Ectodermal cell (in vitro differentiated cells): ENCODE data around the gene TMED1. TPM values are rescaled to one million over a fixed set of nuclear protein-coding genes. Genes with fewer than 3 reads are reported as not detected.
"Not testable (repeated sequence)": the region's sequence is repeated elsewhere in the genome, so short reads cannot be mapped to it uniquely, and the experiment has no call there.

Experiments
- H3K27ac ChIP-seq: 2 replicates; pipeline ENCODE4 v1.7.0; 2013; ENCODE audit warnings: mild to moderate bottlenecking, low read depth, low read length; ENCODE audit not compliant: insufficient read depth, poor library complexity, severe bottlenecking
- H3K27me3 ChIP-seq: 2 replicates; pipeline ENCODE4 v1.7.0; 2013; ENCODE audit warnings: mild to moderate bottlenecking, low read length; ENCODE audit not compliant: insufficient read depth, control insufficient read depth, poor library complexity, severe bottlenecking
- H3K36me3 ChIP-seq: one replicate; pipeline ENCODE4 v1.7.0; 2013; ENCODE audit warnings: low read length; ENCODE audit not compliant: control insufficient read depth, insufficient read depth
- H3K4me1 ChIP-seq: one replicate; pipeline ENCODE4 v1.7.0; 2013; ENCODE audit warnings: low read length; ENCODE audit not compliant: control insufficient read depth, insufficient read depth
- H3K4me3 ChIP-seq: 2 replicates; pipeline ENCODE4 v1.7.0; 2013; ENCODE audit warnings: low read depth, low read length, control low read depth; ENCODE audit not compliant: insufficient read depth
- H3K9me3 ChIP-seq: 2 replicates; pipeline ENCODE4 v1.7.0; 2013; ENCODE audit warnings: mild to moderate bottlenecking, low read length, moderate library complexity; ENCODE audit not compliant: control insufficient read depth
- WGBS, 2 experiments: methylation state at CpG; one replicate each; pipeline ENCODE4 v1.1.7; 2013; ENCODE audit warnings: missing lambda C conversion rate in 2 of 2; 5-methylcytosine and 5-hydroxymethylcytosine counted together
- polyA plus RNA-seq, 4 experiments: library from polyadenylated mRNA; stranded (reverse); fragments of 50-300 nt; gene quantifications; one replicate each; pipeline ENCODE4 v1.2.3, GENCODE V29; 2013

TMED1 gene, protein sequence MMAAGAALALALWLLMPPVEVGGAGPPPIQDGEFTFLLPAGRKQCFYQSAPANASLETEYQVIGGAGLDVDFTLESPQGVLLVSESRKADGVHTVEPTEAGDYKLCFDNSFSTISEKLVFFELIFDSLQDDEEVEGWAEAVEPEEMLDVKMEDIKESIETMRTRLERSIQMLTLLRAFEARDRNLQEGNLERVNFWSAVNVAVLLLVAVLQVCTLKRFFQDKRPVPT
- 36.8 TPM for polyA plus RNA-seq (2013, experiment 1 of 4)
- 38.9 TPM for polyA plus RNA-seq (2013, experiment 2 of 4)
- 35.0 TPM for polyA plus RNA-seq (2013, experiment 3 of 4)
- 39.7 TPM for polyA plus RNA-seq (2013, experiment 4 of 4)

DNA sequence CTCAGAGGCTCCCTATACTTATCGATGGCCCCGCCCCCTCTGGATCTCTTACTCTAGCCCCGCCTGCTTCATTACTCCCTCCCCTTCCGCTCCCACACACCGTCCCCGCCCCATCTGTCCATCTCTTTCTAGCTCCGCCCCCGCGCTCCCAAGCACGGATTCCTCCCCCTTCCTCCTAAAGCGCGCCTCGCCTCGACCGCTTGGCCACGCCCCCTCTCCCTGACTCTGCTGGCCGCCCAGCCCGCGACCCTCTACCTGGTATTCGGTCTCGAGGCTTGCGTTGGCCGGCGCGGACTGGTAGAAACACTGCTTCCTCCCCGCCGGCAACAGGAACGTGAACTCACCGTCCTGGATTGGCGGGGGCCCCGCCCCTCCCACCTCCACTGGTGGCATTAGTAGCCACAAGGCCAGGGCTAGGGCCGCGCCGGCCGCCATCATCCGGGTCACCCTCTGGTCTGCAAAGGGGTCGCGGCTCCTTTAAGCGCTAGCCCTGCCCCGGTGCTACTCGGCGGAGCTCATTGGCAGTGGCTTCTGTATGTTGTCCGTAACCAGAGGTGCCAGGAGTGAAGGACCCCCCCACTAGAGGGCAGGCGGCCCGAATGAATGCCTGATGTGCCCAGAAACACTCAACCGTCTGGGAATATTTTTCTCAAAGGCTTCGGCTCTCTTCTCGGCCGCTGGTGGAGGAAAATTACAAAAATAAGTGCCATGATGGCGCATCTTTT, at the start of gene TMED1:
Gene TMED1, minus strand, starts transcription at position 459 of the 725 bp plus-strand sequence. Its CDS starts 21 bp downstream, at position 438.
- Histone ChIP-seq H3K4me3 (peak within 1 kb of the TSS; percentile 72), H3K27ac (peak within 1 kb of the TSS; percentile 98), H3K36me3 (peaks cover 3% of the 10 kb centered on the region), H3K4me1 (no peaks in the 10 kb centered on the region), H3K9me3 (no peaks in the 10 kb centered on the region), H3K27me3 (no peaks in the 10 kb centered on the region)
- WGBS, 2 experiments, result 0% methylated on average over 50 of the region's 50 CpGs

DNA sequence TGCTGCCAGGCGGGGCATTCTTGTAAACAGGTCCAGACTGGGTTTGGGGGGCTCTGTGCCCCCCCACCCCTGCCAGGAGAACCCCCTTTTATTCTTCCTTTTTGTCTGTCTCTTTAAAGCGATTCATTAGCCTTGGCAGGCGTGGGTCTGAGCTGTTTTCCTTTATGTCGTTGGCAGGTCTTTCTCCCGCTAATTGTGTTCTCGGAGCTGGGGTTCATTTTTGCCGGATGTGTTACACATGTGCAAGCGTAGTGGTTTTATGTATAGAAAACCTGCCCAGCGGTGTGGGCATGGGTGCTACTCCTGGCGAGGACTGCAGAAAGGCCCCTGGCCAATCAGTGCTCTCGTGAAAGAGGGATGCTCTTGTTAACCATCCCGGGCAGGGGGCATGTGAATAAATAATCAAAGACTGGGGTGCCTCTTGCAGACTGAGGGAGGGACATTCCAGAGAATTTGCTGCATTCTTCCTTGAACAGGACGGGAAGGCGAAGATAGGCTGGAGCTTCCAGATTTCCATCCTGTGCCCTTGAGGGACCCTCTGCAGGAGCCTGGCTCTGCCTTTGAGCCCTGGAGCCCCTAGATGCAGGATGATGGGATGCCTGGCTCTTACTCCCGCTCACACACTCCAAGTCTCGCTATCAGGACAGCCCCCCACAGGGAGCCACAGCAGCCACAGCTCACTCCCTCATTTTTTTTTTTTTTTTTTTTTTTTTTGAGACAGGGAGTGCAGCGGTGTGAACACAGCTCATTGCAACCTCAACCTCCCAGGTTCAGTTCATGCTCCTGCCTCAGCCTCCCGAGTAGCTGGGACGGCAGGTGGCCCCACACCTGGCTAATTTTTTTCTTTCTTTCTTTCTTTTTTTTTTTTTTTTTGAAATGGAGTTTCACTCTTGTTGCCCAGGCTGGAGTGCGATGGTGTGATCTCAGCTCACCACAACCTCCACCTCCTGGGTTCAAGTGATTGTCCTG, 49.5 kb upstream of the TMED1 start:
- H3K36me3 ChIP-seq, result no peaks in the 10 kb centered on the region
- 66 to 71% methylated on average over 20 of the region's 20 CpGs for WGBS, 2 experiments
- H3K4me3 ChIP-seq, result no peak overlapping the region
- H3K4me1 ChIP-seq, result peaks cover 60% of the 10 kb centered on the region
- H3K27ac ChIP-seq, result no peak overlapping the region
- no peaks in the 10 kb centered on the region for H3K9me3 ChIP-seq
- H3K27me3 ChIP-seq, result no peaks in the 10 kb centered on the region

DNA sequence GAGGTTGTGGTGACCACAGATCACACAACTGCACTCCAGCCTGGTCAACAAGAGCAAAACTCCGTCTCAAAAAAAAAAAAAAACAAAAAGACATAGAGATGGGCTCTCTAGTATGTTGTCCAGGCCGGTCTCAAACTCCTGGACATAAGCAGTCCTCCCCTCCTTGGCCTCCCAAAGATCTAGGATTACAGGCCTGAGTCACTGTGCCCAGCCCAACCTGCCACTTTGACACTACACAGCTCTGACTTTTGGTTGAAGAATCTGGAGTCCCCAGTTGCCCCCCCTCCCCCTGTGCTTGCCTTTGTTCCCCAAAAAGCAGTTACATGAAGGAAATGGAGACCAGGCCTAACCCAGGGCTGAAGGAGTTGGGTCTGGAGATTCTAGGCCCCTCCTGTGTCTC, 48.3 kb upstream of the TMED1 start:
- peaks cover 71% of the 10 kb centered on the region for H3K4me1 ChIP-seq
- H3K27me3 ChIP-seq, result no peaks in the 10 kb centered on the region
- H3K9me3 ChIP-seq, result no peaks in the 10 kb centered on the region
- whole genome bisulfite sequencing, 2 experiments, result 86 to 92% methylated on average over 2 of the region's 2 CpGs
- H3K4me3 ChIP-seq, result no peak overlapping the region
- no peak overlapping the region for H3K27ac ChIP-seq
- H3K36me3 ChIP-seq, result no peaks in the 10 kb centered on the region

DNA sequence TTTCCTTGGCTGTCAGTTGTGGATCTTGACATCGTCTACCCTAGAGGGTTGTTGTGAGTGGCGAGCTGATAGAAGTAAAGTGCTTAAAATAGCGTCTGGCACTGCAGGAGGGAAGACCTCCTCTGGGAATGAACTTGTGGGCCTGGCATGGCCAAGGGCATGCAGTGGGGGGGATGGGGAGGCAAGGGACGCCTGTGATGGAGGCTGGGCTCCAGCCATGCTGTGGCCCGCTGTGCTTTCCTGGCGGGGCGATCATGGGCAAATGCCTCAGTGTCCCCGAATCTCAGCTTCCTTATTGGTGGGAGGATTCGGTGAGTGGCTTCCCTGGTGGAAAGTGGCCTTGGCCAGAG, 46.1 kb upstream of the TMED1 start:
- Histone ChIP-seq H3K9me3 (no peaks in the 10 kb centered on the region), H3K4me1 (peaks cover 52% of the 10 kb centered on the region), H3K36me3 (no peaks in the 10 kb centered on the region), H3K27ac (peak overlapping the region; percentile 82), H3K4me3 (no peak overlapping the region), H3K27me3 (no peaks in the 10 kb centered on the region)
- WGBS, 2 experiments, result 77 to 81% methylated on average over 9 of the region's 9 CpGs

DNA sequence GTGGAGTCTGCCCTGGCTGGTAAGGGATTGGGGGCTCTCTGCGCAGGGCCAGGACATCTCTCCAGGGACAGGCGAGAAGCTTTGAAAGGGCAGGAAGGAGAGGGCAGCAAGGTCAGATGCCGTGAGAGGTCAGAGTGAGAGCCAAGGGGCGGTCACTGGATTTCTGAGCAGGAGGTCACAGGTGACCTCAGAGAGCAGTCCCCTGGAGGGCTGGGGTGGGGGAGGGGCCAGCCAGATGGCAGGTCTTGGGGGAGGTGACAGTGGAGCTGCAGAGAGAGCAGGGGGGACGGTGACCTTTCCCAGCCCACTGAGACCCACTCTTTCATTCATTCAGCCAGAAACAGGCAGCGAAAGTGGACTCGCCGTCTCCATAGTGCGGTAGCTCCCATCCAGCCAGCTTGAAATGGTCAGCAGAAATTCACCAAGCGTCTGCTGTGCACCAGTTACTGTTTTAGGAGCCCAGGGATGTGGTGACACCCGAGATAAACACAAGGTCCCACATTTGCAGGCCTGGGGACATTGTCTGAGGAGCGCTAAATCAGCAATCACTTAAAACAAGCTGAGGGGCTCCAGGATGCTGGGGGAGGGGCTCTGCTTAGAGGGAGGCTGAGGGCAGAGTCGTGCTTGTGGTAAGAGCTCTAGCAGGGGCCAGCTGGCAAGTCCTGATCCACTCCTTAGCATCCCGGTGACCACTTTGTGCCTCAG, 45.5 kb upstream of the TMED1 start:
- H3K4me3 ChIP-seq, result no peak overlapping the region
- H3K27me3 ChIP-seq, result no peaks in the 10 kb centered on the region
- peak overlapping the region; percentile 82 for H3K27ac ChIP-seq
- peaks cover 47% of the 10 kb centered on the region for H3K4me1 ChIP-seq
- H3K9me3 ChIP-seq, result no peaks in the 10 kb centered on the region
- 43 to 46% methylated on average over 14 of the region's 14 CpGs for WGBS, 2 experiments
- H3K36me3 ChIP-seq, result no peaks in the 10 kb centered on the region

DNA sequence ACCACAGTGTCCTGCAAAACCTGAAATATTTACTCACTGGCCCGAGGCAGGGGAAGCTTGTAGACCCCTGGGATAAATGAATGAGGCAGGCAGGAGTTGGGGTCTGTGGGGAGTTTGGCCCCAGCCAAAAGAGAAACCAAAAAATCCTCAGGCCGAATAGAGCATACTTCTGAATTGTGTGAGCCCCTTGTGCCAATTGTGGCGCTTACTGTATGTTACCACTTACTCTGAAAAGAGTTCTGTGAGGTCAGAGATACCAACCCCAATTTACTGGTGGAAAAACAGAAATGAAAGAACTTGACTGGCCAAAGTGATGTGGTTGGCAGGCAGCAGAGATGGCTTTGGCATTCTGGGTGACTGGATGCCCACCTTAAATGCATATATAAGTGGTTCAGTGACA, 42.2 kb upstream of the TMED1 start:
- Histone ChIP-seq H3K36me3 (no peaks in the 10 kb centered on the region), H3K4me1 (peaks cover 33% of the 10 kb centered on the region), H3K27me3 (no peaks in the 10 kb centered on the region), H3K9me3 (no peaks in the 10 kb centered on the region), H3K27ac (peak overlapping the region; percentile 36), H3K4me3 (no peak overlapping the region)
- 93 to 96% methylated on average over 3 of the region's 3 CpGs for WGBS, 2 experiments

DNA sequence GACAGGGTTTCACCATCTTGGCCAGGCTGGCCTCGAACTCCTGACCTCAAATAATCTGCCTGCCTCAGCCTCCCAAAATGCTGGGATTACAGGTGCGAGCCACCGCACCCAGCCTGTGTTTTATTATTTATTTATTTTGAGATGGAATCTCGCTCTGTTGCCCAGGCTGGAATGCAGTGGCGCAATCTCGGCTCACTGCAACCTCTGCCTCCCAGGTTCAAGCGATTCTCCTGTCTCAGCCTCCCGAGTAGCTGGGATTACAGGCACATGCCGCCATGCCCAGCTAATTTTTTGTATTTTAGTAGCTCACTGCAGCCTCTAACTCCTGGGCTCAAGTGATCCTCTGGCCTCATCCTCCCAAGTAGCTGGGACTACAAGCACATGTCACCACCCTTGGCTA, 41.6 kb upstream of the TMED1 start:
- H3K4me3 ChIP-seq, H3K27ac ChIP-seq, H3K9me3 ChIP-seq, H3K27me3 ChIP-seq, H3K36me3 ChIP-seq: not testable (repeated sequence)
- peaks cover 38% of the 10 kb centered on the region for H3K4me1 ChIP-seq
- 92 to 95% methylated on average over 9 of the region's 9 CpGs for WGBS, 2 experiments

DNA sequence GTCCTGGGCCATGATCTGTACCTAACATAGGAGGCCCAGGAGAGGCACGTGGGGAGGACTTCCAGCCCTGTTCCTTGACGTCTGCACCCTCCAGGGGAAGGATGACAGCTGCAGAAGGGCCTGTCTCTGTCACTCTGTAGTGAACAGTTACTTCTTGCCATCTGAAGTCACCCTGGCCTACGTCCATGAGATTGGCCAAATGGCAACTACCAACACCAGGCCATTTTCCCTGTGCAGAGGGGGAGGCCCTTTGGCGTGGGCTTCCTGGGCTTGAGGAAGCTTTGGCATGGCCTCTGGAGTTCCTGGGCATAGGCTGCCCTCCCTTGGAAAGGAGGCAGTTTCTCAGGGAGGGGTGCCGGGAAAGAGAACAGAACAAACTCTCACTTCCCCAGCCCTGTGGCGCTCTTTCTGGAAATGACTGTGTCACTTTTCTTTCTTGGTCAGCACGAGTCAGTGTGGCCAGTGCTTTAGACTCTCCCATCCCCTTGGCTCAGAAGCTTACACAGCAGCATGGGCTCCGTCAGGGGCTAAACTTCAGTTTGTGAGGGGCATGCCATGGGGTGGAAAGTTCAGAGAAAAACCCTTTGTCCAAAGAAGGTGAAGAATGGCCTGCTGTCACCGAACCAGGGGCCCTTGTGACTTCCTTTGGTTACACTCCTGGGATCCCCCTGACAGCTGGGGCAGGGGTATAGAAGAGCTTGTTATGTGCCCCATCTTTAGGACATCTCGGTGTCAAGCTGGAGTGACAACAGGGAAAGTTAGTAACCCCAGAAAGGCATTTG, 40.6 kb upstream of the TMED1 start:
- Histone ChIP-seq H3K4me3 (no peak overlapping the region), H3K27ac (no peak overlapping the region), H3K27me3 (no peaks in the 10 kb centered on the region), H3K9me3 (no peaks in the 10 kb centered on the region), H3K36me3 (no peaks in the 10 kb centered on the region), H3K4me1 (peaks cover 29% of the 10 kb centered on the region)
- 88 to 94% methylated on average over 10 of the region's 10 CpGs for WGBS, 2 experiments

DNA sequence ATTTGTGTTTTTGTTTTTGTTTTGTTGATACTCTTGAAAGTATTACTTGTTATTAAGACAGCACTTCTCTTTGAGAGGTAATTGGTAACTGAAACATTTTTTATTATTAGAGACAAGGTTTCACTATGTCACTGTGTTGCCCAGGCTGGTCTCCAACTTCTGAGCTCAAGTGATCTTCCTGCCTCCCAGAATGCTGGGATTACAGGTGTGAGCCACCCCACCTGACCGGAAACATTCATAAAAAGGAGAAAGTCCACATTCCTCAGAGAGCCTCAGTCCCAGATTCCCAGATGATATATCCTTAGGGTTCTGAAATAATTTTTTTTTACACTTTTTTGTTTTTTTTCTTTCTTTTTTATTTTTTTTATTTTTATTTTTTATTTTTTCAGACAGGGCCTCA, 38.0 kb upstream of the TMED1 start:
- H3K9me3 ChIP-seq, result no peaks in the 10 kb centered on the region
- WGBS, 2 experiments, result 95 to 97% methylated on average over 1 of the region's 1 CpG
- no peak overlapping the region for H3K27ac ChIP-seq
- no peaks in the 10 kb centered on the region for H3K27me3 ChIP-seq
- peaks cover 7% of the 10 kb centered on the region for H3K4me1 ChIP-seq
- no peak overlapping the region for H3K4me3 ChIP-seq
- H3K36me3 ChIP-seq, result no peaks in the 10 kb centered on the region
